ENCODE results near the gene NAPSA. TPM values are rescaled to one million over a fixed set of nuclear protein-coding genes. Genes with fewer than 3 reads are reported as not detected.

NAPSA gene
- total and polyA plus RNA-seq, 9 of the 15 experiments (the other 6 are each of a cell fraction or from before 2014, with no cell fraction given), result 0.25 to 1.9 (median 0.69) TPM

DNA sequence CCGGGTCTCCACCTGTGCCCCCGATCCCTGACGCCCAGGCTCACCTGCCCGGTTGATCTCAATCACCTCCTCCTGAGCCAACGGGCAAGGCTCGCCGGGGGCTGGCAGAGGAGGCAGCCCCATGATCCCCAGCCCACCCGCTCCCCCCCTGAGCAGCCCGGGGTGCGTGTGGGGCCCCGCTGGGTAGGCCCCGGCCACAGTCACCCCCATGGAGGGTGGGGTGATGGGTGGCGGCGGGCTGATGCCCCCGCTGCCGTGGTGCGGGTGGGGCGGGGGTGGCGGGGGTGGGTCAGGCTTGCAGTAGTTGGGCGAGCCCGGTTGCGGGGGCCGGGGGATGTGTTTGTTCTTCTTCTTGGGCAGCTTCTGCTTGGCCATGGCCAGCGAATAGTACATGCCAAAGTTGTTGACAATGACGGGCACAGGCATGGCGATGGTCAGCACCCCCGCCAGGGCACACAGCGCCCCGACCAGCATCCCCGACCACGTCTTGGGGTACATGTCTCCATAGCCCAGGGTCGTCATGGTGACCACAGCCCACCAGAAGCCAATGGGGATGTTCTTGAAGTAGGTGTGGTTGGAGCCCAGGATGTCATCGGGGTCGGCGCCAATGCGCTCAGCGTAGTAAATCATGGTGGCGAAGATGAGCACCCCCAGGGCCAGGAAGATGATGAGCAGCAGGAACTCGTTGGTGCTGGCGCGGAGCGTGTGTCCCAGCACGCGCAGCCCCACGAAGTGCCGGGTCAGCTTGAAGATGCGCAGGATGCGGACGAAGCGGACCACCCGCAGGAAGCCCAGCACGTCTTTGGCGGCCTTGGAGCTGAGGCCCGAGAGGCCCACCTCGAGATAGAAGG lies 42.3 kb downstream of the NAPSA start:
- ATAC-seq (no peak), FAIRE-seq (no peak), DNase-seq (ENCODE audit: extremely low read depth in 1 of 4, low spot score in 3 of 4) (no peak)
- no peak overlapping the region for H2AFZ ChIP-seq (ENCODE audit: low read depth, low read length)
- H3K36me3 ChIP-seq (ENCODE audit: control insufficient read depth, insufficient read depth, low read length), result peaks cover 24% of the 10 kb centered on the region; the same call in 1 of the 3 replicates
- intact Hi-C loops (cut with micrococcal nuclease) (no loop called here), in situ Hi-C loops (cut with MboI) (no loop called here)
- no peak overlapping the region for H3K4me2 ChIP-seq (ENCODE audit: insufficient read depth, low read length)
- peaks cover 47% of the 10 kb centered on the region for H4K20me1 ChIP-seq (replicated peaks; ENCODE audit: control insufficient read depth, insufficient read depth, low read length)
- ChIA-PET POLR2A (interaction anchor here (1.6 kb wide), 1 partner anchor 11 kb away, joined by 6 read pairs; no protein-coding TSS in a partner anchor), CTCF (ENCODE audit: low intra/inter-chr PET ratio) (no interaction called here)
- H3K27me3 ChIP-seq (ENCODE audit: control insufficient read depth in 2 of 2, insufficient read depth in 2 of 2, low read length in 2 of 2), result no peaks in the 10 kb centered on the region
- no peak overlapping the region for H3K4me3 ChIP-seq
- H3K9me3 ChIP-seq (replicated peaks; ENCODE audit: control insufficient read depth, insufficient read depth, low read depth, low read length), result no peaks in the 10 kb centered on the region
- no peak overlapping the region for H3K27ac ChIP-seq (ENCODE audit: extremely low read depth, low read depth, low read length)
- BruUV-seq (replicated peaks), result no TSS peak
- TF ChIP-seq C11orf30 (IDR thresholded peaks at IDR 0.05; ENCODE audit: low read depth) (no peak), KDM4B (IDR thresholded peaks at IDR 0.05; ENCODE audit: borderline replicate concordance in 2 of 2, low read depth in 1 of 2) (no peak), RBM14 (IDR thresholded peaks at IDR 0.05; ENCODE audit: borderline replicate concordance, insufficient read depth, low read depth, low read length) (no peak), RBFOX2 (IDR thresholded peaks at IDR 0.05; ENCODE audit: low read depth, low read length) (0 out of 2 replicates have a peak, but pooled peaks have one; percentile 4)
- 89% methylated on average over 23 of the region's 55 CpGs for WGBS (ENCODE audit: insufficient coverage, low coverage, missing lambda C conversion rate)
- H3K9ac ChIP-seq (ENCODE audit: insufficient read depth in 1 of 2, low read depth in 2 of 2, low read length in 2 of 2), result no peak overlapping the region
- peaks cover 3% of the 10 kb centered on the region for H3K9me1 ChIP-seq (ENCODE audit: control insufficient read depth, insufficient read depth, low read length)
- peaks cover 21 to 42% of the 10 kb centered on the region in 2 experiments for H3K4me1 ChIP-seq (replicated peaks in 1 of 2; ENCODE audit: control insufficient read depth in 2 of 2, insufficient read depth in 2 of 2, low read length in 2 of 2)
- peaks cover 19% of the 10 kb centered on the region for H3K79me2 ChIP-seq (ENCODE audit: control insufficient read depth, insufficient read depth, low read length)

Measured in K562 (cell line).